IMR-90 (cell line): ENCODE data around the gene CACNA2D3. TPM values are rescaled to one million over a fixed set of nuclear protein-coding genes. Genes with fewer than 3 reads are reported as not detected.

ENCODE experiments used
- ATAC-seq: fragments of 200-7000 bp; cut with Tn5 transposase; 2 replicates; pipeline ENCODE4 v1.9.1; 2020; ENCODE audit warnings: low read depth, mild to moderate bottlenecking, moderate library complexity
- BruUV-seq: library from RNA; stranded (reverse); fragments of 400-500 nt; replicated peaks from 2 replicates; lab custom pipeline; 2021; lab: Mats Ljungman, UMichigan
- CTCF ChIA-PET: fragments of 300-600 bp; formaldehyde crosslinking; extraction: SDS; loops from one replicate; lab custom pipeline; 2021; ENCODE audit warnings: antibody characterized with exemption; lab: Yijun Ruan, JAX
- POLR2A ChIA-PET: fragments of 300-600 bp; sonication (Branson Sonifier 250); formaldehyde crosslinking; loops from one replicate; lab custom pipeline; 2022; ENCODE audit warnings: antibody characterized with exemption; ENCODE audit not compliant: unreplicated experiment; lab: Charles Lee
- DNase-seq: peaks from one replicate; pipeline ENCODE4 v3.0.0; 2013
- H2AFZ ChIP-seq: replicated peaks from 2 replicates; pipeline ENCODE3; 2013; ENCODE audit warnings: low read length, mild to moderate bottlenecking; ENCODE audit not compliant: poor library complexity
- H2AK5ac ChIP-seq: 2 replicates; pipeline ENCODE4 v1.6.1; 2013; ENCODE audit warnings: low read depth, low read length, inconsistent platforms
- H2AK9ac ChIP-seq: replicated peaks from 2 replicates; pipeline ENCODE3; 2013; ENCODE audit warnings: mild to moderate bottlenecking, low read depth, low read length, moderate library complexity; ENCODE audit not compliant: poor library complexity
- H2BK120ac ChIP-seq: 2 replicates; pipeline ENCODE4 v1.6.1; 2013; ENCODE audit warnings: low read depth, low read length, inconsistent platforms
- H2BK15ac ChIP-seq: 3 replicates; pipeline ENCODE4 v1.6.1; 2013; ENCODE audit warnings: low read depth, low read length, inconsistent platforms
- H2BK20ac ChIP-seq: 2 replicates; pipeline ENCODE4 v1.6.1; 2013; ENCODE audit warnings: low read depth, mild to moderate bottlenecking, inconsistent platforms, low read length, moderate library complexity
- H2BK5ac ChIP-seq: 2 replicates; pipeline ENCODE4 v1.6.1; 2013; ENCODE audit warnings: mild to moderate bottlenecking, low read depth, low read length, inconsistent platforms; ENCODE audit not compliant: poor library complexity, severe bottlenecking
- H3K14ac ChIP-seq: replicated peaks from 2 replicates; pipeline ENCODE4 v1.6.1; 2013; ENCODE audit warnings: low read depth, low read length, inconsistent platforms
- H3K18ac ChIP-seq: 2 replicates; pipeline ENCODE4 v1.6.1; 2013; ENCODE audit warnings: low read depth, low read length, control low read depth
- H3K23ac ChIP-seq: 2 replicates; pipeline ENCODE4 v1.6.1; 2013; ENCODE audit warnings: low read depth, low read length, inconsistent platforms
- H3K27ac ChIP-seq: 2 replicates; pipeline ENCODE4 v1.5.1; 2013; ENCODE audit warnings: mild to moderate bottlenecking, control low read depth, low read length; ENCODE audit not compliant: insufficient read depth
- H3K27me3 ChIP-seq: 2 replicates; pipeline ENCODE4 v1.6.1; 2013; ENCODE audit warnings: low read length; ENCODE audit not compliant: control insufficient read depth, insufficient read depth
- H3K36me3 ChIP-seq: 2 replicates; pipeline ENCODE4 v1.6.1; 2013; ENCODE audit warnings: low read length, mixed read lengths; ENCODE audit not compliant: control insufficient read depth, insufficient read depth
- H3K4ac ChIP-seq: 2 replicates; pipeline ENCODE4 v1.6.1; 2013; ENCODE audit warnings: low read depth, low read length, inconsistent platforms
- H3K4me1 ChIP-seq: 2 replicates; pipeline ENCODE4 v1.6.1; 2013; ENCODE audit warnings: low read length, mixed read lengths; ENCODE audit not compliant: control insufficient read depth, insufficient read depth
- H3K4me2 ChIP-seq: 2 replicates; pipeline ENCODE4 v1.6.1; 2013; ENCODE audit warnings: low read depth, mild to moderate bottlenecking, control low read depth, low read length, moderate library complexity
- H3K4me3 ChIP-seq: 2 replicates; pipeline ENCODE4 v1.5.1; 2013; ENCODE audit warnings: low read depth, mild to moderate bottlenecking, control low read depth, low read length, moderate library complexity; ENCODE audit not compliant: insufficient read depth
- H3K56ac ChIP-seq: 2 replicates; pipeline ENCODE4 v1.6.1; 2013; ENCODE audit warnings: low read length, inconsistent platforms; ENCODE audit not compliant: insufficient read depth; ENCODE audit errors: extremely low read depth
- H3K79me1 ChIP-seq, 2 experiments: 2 replicates each; pipeline ENCODE4 v1.6.1; 2013; ENCODE audit warnings: low read length in 2 of 2, inconsistent platforms in 1 of 2, low read depth in 1 of 2
- H3K9ac ChIP-seq: 2 replicates; pipeline ENCODE4 v1.6.1; 2013; ENCODE audit warnings: low read depth, low read length, control low read depth
- H3K9me1 ChIP-seq: 2 replicates; pipeline ENCODE4 v1.6.1; 2013; ENCODE audit warnings: low read length, inconsistent platforms; ENCODE audit not compliant: insufficient read depth
- H3K9me3 ChIP-seq: 2 replicates; pipeline ENCODE4 v1.6.1; 2013; ENCODE audit warnings: low read length; ENCODE audit not compliant: control insufficient read depth, insufficient read depth
- H4K20me1 ChIP-seq: 2 replicates; pipeline ENCODE4 v1.6.1; 2013; ENCODE audit warnings: low read length, inconsistent platforms; ENCODE audit not compliant: insufficient read depth
- H4K5ac ChIP-seq: 2 replicates; pipeline ENCODE4 v1.6.1; 2013; ENCODE audit warnings: mild to moderate bottlenecking, low read depth, low read length, control low read depth
- H4K8ac ChIP-seq, 2 experiments: 2 replicates each; pipeline ENCODE4 v1.6.1; 2013; ENCODE audit warnings: low read depth in 2 of 2, low read length in 2 of 2, control low read depth in 1 of 2, inconsistent platforms in 1 of 2
- H4K91ac ChIP-seq: 2 replicates; pipeline ENCODE4 v1.6.1; 2013; ENCODE audit warnings: low read depth, low read length, inconsistent platforms; ENCODE audit not compliant: insufficient read depth
- BHLHE40 ChIP-seq: fragments of 150-350 bp; IDR thresholded peaks from 2 replicates; pipeline ENCODE4 v1.6.1; 2016; ENCODE audit warnings: mild to moderate bottlenecking, low read depth, low read length
- CHD1 ChIP-seq: IDR thresholded peaks from 2 replicates; pipeline ENCODE4 v1.6.1; 2012; ENCODE audit warnings: low read depth, low read length, improper control_type of control experiment
- ELK1 ChIP-seq: fragments of 150-350 bp; IDR thresholded peaks from 2 replicates; pipeline ENCODE4 v1.6.1; 2016; ENCODE audit warnings: low read depth, mild to moderate bottlenecking, low read length, moderate library complexity, borderline replicate concordance
- FOS ChIP-seq: fragments of 150-350 bp; IDR thresholded peaks from 2 replicates; pipeline ENCODE4 v1.6.1; 2016; ENCODE audit warnings: low read depth, low read length
- MAFK ChIP-seq: IDR thresholded peaks from 2 replicates; pipeline ENCODE4 v1.6.1; 2012; ENCODE audit warnings: low read depth, low read length, improper control_type of control experiment
- MAZ ChIP-seq: IDR thresholded peaks from 2 replicates; pipeline ENCODE4 v1.6.1; 2012; ENCODE audit warnings: low read depth, mild to moderate bottlenecking, low read length, improper control_type of control experiment, moderate library complexity, borderline replicate concordance
- MXI1 ChIP-seq: IDR thresholded peaks from 2 replicates; pipeline ENCODE4 v1.6.1; 2012; ENCODE audit warnings: low read depth, mild to moderate bottlenecking, low read length, moderate library complexity, borderline replicate concordance
- NFE2L2 ChIP-seq: fragments of 150-350 bp; IDR thresholded peaks from 2 replicates; pipeline ENCODE4 v1.6.1; 2016; ENCODE audit warnings: low read depth, mild to moderate bottlenecking, low read length
- RFX5 ChIP-seq: IDR thresholded peaks from 2 replicates; pipeline ENCODE4 v1.8.0; 2012; ENCODE audit warnings: low read depth, mild to moderate bottlenecking, low read length, moderate library complexity
- SMC3 ChIP-seq: fragments of 150-350 bp; IDR thresholded peaks from 2 replicates; pipeline ENCODE4 v1.6.1; 2016; ENCODE audit warnings: low read depth, mild to moderate bottlenecking, antibody characterized with exemption, low read length, moderate library complexity
- USF2 ChIP-seq: fragments of 150-350 bp; IDR thresholded peaks from 2 replicates; pipeline ENCODE4 v1.6.1; 2017; ENCODE audit warnings: mild to moderate bottlenecking, antibody characterized with exemption, low read length, low read depth
- WGBS, 2 experiments: methylation state at CpG; one replicate each; pipeline versions ENCODE4 v1.1.5 to v1.1.7; 2013; ENCODE audit warnings: missing lambda C conversion rate in 2 of 2; ENCODE audit not compliant: insufficient read length in 1 of 2; ENCODE audit errors: extremely low coverage in 2 of 2; 5-methylcytosine and 5-hydroxymethylcytosine counted together
- dilution Hi-C: fragments of 300-500 bp; cut with HindIII; formaldehyde crosslinking; loops from one replicate; pipeline ENCODE4 v1.14.3; 2018; ENCODE audit warnings: low sequenced_read_pairs; ENCODE audit not compliant: unreplicated experiment
- in situ Hi-C: fragments of 300-500 bp; cut with MboI; formaldehyde crosslinking; loops from 3 replicates; pipeline ENCODE4 v1.14.3; 2019; ENCODE audit warnings: low sequenced_read_pairs, inconsistent platforms, mixed read lengths
- intact Hi-C: fragments of 100-400 bp; cut with micrococcal nuclease; formaldehyde crosslinking; loops from 2 replicates; pipeline ENCODE4 v1.10.0; 2022
- polyA plus RNA-seq, 3 experiments: library from polyadenylated mRNA; depleted of rRNA; stranded (reverse); fragments of >200 nt; gene quantifications; 2 replicates each; pipeline ENCODE4 v1.2.3, GENCODE V29; 2012; ENCODE audit warnings: low replicate concordance in 1 of 3
- total RNA-seq: library from RNA; depleted of rRNA; stranded (reverse); fragments of >200 nt; gene quantifications from 2 replicates; pipeline ENCODE4 v1.2.3, GENCODE V29; 2012

Gene CACNA2D3
- total and polyA plus RNA-seq, 2 of the 4 experiments (the other 2 are of a cell fraction) = 0.36 to 0.41 TPM

DNA sequence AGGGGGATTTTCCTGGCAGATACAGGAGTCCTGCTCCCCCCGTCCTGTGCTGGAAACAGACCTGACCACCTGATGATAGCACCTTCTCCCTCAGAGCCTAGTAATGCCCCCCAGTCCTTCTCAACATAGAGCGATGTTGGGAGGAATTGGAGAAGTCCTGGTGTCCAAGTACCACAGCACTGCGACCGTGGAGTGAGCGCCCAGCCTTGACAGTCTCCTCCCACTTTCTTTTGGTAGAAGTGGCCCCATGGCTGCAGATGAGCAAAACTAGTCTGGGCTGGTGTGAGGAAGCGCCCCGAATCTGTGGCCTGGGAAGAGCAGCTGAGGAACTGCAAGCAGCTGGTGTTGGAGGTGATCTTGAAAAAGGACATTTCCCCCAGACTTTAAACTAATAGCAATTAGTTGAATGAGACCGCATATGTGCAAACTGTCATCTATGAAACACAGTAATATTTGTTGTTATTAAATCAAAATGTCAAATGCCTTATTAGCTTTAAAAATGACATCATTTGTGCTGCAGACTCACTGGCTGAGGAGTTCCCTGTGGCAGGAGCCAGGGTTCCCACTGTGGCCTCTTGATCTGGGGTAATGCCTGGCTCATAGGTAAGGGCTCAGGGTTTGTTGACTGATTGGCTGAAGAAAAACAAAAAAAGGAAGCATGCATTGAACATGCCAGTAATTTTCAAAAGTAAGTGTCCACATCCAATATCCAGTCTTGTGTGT lies 121.8 kb downstream of the CACNA2D3 start:
- Histone ChIP-seq H2BK15ac (no peak overlapping the region), H3K27ac (no peak overlapping the region), H3K4ac (no peak overlapping the region), H4K8ac (no peak overlapping the region), H3K4me2 (no peak overlapping the region), H2AFZ (no peak overlapping the region), H4K91ac (no peak overlapping the region), H3K23ac (no peak overlapping the region), H2BK20ac (no peak overlapping the region), H3K36me3 (no peaks in the 10 kb centered on the region), H3K18ac (no peak overlapping the region), H2AK9ac (no peak overlapping the region), H3K9me3 (peaks cover 12% of the 10 kb centered on the region), H2BK120ac (no peak overlapping the region), H3K79me1 (no peaks in the 10 kb centered on the region), H4K20me1 (no peaks in the 10 kb centered on the region), H4K5ac (no peak overlapping the region), H3K27me3 (no peaks in the 10 kb centered on the region), H3K9me1 (no peaks in the 10 kb centered on the region), H3K4me3 (no peak overlapping the region), H2BK5ac (no peak overlapping the region), H2AK5ac (no peak overlapping the region), H3K4me1 (no peaks in the 10 kb centered on the region), H3K14ac (no peak overlapping the region), H3K9ac (no peak overlapping the region), H3K56ac (no peak overlapping the region)
- intact Hi-C loops (no loop called here), in situ Hi-C loops (no loop called here), dilution Hi-C loops (no loop called here)
- POLR2A ChIA-PET = no interaction called here
- no peak for TF ChIP-seq MAZ
- no peak for TF ChIP-seq USF2
- TF ChIP-seq RFX5 = no peak
- TF ChIP-seq ELK1 = no peak
- no peak for TF ChIP-seq SMC3
- no peak for TF ChIP-seq CHD1
- no peak for TF ChIP-seq MAFK
- TF ChIP-seq NFE2L2 = no peak
- no peak for TF ChIP-seq FOS
- TF ChIP-seq BHLHE40 = no peak
- no peak for TF ChIP-seq MXI1
- WGBS, 2 experiments = no CpG with 5 or more reads among the region's 8 CpGs
- DNase-seq = no peak
- no peak for ATAC-seq
- no TSS peak for BruUV-seq
- CTCF ChIA-PET = no interaction called here
